NB4 (cell line): ENCODE measurements around the gene IFI16.

Source experiments
- MYC ChIP-seq: IDR thresholded peaks from 2 replicates; pipeline ENCODE4 v1.6.1; 2011; ENCODE audit warnings: low read depth, low read length
- POLR2A ChIP-seq: IDR thresholded peaks from 2 replicates; pipeline ENCODE4 v1.6.1; 2011; ENCODE audit warnings: mild to moderate bottlenecking; ENCODE audit not compliant: insufficient read length; ENCODE audit errors: extremely low read depth
- TF ChIP-seq, protein P1 (sequence below): IDR thresholded peaks from one replicate; pipeline ENCODE4 v1.5.1; 2012; ENCODE audit warnings: low read depth, low read length

DNA sequence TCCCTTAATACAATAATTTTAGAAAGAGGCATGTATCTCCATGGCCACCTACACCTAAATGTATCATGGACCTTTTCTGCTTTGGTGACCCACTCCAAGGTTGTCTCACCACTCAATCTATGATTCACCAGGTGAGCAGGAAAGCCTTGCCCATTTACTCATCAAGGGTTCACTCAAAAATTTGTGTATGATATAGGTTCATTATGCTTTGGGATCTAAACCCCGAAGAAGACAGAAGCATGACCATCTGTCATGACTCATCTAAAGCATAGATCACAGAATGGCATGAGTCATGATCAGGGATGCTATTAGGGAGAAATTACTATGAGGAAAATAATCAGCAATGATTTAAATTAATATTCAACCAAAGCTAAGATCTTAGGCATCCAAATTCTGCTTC is 39.9 kb upstream of the IFI16 start:
- TF ChIP-seq, protein P1, sequence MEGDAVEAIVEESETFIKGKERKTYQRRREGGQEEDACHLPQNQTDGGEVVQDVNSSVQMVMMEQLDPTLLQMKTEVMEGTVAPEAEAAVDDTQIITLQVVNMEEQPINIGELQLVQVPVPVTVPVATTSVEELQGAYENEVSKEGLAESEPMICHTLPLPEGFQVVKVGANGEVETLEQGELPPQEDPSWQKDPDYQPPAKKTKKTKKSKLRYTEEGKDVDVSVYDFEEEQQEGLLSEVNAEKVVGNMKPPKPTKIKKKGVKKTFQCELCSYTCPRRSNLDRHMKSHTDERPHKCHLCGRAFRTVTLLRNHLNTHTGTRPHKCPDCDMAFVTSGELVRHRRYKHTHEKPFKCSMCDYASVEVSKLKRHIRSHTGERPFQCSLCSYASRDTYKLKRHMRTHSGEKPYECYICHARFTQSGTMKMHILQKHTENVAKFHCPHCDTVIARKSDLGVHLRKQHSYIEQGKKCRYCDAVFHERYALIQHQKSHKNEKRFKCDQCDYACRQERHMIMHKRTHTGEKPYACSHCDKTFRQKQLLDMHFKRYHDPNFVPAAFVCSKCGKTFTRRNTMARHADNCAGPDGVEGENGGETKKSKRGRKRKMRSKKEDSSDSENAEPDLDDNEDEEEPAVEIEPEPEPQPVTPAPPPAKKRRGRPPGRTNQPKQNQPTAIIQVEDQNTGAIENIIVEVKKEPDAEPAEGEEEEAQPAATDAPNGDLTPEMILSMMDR, result no peak
- no peak for TF ChIP-seq POLR2A
- TF ChIP-seq MYC, result no peak
